Measurements from ENCODE around the gene ZDHHC14. TPM values are rescaled to one million over a fixed set of nuclear protein-coding genes. Genes with fewer than 3 reads are reported as not detected.

Gene ZDHHC14
- total and polyA plus RNA-seq, 8 donors, result 8.2 to 33.2 (median 25.8) TPM

- intact Hi-C loops (cut with DNase I), result no loop called here
- ATAC-seq, result no peak
These were observed 74.9 kb downstream of the ZDHHC14 start for GRCh38 chr6:157455731-157456523.

DNA sequence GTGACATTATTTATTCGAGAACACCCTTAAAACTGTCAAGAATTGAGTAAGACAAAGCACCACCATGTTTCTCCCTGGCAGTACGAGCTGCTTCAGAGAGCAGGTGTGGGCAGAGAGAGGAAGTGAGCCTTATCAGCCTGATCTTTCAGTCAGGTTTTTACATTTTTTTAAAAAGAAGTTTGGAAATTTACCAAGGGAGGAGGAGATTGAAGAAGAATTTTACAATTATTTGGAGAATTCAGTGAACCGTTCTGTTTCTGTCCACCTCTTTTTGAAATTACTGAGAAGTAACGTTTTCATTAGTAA, 75.5 kb downstream of the ZDHHC14 start:
- H3K27ac ChIP-seq, result no peak overlapping the region
- DNase-seq (no peak), ATAC-seq (no peak)
- peaks cover 0 to 11% of the 10 kb centered on the region in 2 donors for H3K4me1 ChIP-seq
- no peaks in the 10 kb centered on the region for H3K36me3 ChIP-seq
- intact Hi-C loops (cut with DNase I), result no loop called here
- no peaks in the 10 kb centered on the region for H3K9me3 ChIP-seq
- TF ChIP-seq, protein P1, sequence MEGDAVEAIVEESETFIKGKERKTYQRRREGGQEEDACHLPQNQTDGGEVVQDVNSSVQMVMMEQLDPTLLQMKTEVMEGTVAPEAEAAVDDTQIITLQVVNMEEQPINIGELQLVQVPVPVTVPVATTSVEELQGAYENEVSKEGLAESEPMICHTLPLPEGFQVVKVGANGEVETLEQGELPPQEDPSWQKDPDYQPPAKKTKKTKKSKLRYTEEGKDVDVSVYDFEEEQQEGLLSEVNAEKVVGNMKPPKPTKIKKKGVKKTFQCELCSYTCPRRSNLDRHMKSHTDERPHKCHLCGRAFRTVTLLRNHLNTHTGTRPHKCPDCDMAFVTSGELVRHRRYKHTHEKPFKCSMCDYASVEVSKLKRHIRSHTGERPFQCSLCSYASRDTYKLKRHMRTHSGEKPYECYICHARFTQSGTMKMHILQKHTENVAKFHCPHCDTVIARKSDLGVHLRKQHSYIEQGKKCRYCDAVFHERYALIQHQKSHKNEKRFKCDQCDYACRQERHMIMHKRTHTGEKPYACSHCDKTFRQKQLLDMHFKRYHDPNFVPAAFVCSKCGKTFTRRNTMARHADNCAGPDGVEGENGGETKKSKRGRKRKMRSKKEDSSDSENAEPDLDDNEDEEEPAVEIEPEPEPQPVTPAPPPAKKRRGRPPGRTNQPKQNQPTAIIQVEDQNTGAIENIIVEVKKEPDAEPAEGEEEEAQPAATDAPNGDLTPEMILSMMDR (IDR thresholded peaks at IDR 0.05), result no peak
- H3K4me3 ChIP-seq, result no peak overlapping the region
- H3K27me3 ChIP-seq, result no peaks in the 10 kb centered on the region

More at GRCh38 chr6:157455731-157456523, 74.9 kb downstream of the ZDHHC14 start:
- Histone ChIP-seq H3K4me1 (peaks cover 0 to 5% of the 10 kb centered on the region in 2 donors), H3K27me3 (no peaks in the 10 kb centered on the region), H3K36me3 (no peaks in the 10 kb centered on the region), H3K4me3 (no peak overlapping the region), H3K9me3 (no peaks in the 10 kb centered on the region), H3K27ac (no peak overlapping the region)
- TF ChIP-seq, protein P1 (IDR thresholded peaks at IDR 0.05), result no peak
- no peak for DNase-seq

DNA sequence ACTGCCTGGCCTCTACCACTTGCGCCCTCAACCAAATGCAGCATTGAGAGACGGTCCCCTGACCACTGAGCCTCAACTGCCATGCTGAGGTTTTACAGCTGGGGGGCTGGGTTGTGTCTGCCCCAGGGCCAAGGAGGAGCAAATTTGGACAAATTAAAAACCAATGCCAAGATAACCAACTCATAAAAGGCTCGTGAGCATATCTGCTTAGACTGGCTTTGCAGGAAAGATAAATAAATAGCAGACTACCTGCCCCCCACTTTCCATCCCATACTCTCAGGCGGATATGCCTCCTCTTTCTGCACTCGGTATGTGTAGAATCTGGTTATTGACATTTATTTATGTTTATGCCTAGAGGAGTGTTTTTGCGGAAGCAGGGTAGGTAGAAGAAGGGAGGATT, 76.8 kb downstream of the ZDHHC14 start:
- TF ChIP-seq, protein P1 (IDR thresholded peaks at IDR 0.05), result no peak
- no peak for DNase-seq
- no peak overlapping the region for H3K27ac ChIP-seq
- H3K4me1 ChIP-seq, result peaks cover 0 to 13% of the 10 kb centered on the region in 2 donors
- no peaks in the 10 kb centered on the region for H3K36me3 ChIP-seq
- no peak overlapping the region for H3K4me3 ChIP-seq
- intact Hi-C loops (cut with DNase I), result no loop called here
- no peaks in the 10 kb centered on the region for H3K9me3 ChIP-seq
- H3K27me3 ChIP-seq, result no peaks in the 10 kb centered on the region
- no peak for ATAC-seq

GRCh38 chr6:157459327-157459726, 78.3 kb downstream of the ZDHHC14 start:
- Histone ChIP-seq H3K27ac (no peak overlapping the region), H3K4me3 (no peak overlapping the region)

More at GRCh38 chr6:157459327-157459726, 78.3 kb downstream of the ZDHHC14 start:
- ATAC-seq, result no peak
- no peaks in the 10 kb centered on the region for H3K36me3 ChIP-seq
- no peak for DNase-seq
- peaks cover 0 to 13% of the 10 kb centered on the region in 2 donors for H3K4me1 ChIP-seq
- TF ChIP-seq, protein P1 (IDR thresholded peaks at IDR 0.05), result no peak
- no peaks in the 10 kb centered on the region for H3K9me3 ChIP-seq
- intact Hi-C loops (cut with DNase I), result no loop called here
- H3K27me3 ChIP-seq, result no peaks in the 10 kb centered on the region

Measured in left lung (tissue), 10 donors.